H1 (cell line): ENCODE measurements around the gene ZNF398.

Experiments
- GABPA ChIP-seq: IDR thresholded peaks from 2 replicates; pipeline ENCODE4 v1.6.1; 2011; ENCODE audit warnings: mild to moderate bottlenecking, low read length, moderate library complexity, borderline replicate concordance; ENCODE audit not compliant: insufficient read depth
- JUN ChIP-seq: IDR thresholded peaks from 2 replicates; pipeline ENCODE4 v1.6.1; 2011; ENCODE audit warnings: low read depth, mild to moderate bottlenecking, improper control_type of control experiment, low read length
- MAX ChIP-seq: IDR thresholded peaks from 2 replicates; pipeline ENCODE4 v1.6.1; 2012; ENCODE audit warnings: inconsistent platforms

- no peak for TF ChIP-seq JUN
- no peak for TF ChIP-seq GABPA
- no peak for TF ChIP-seq MAX
Measured at GRCh38 chr7:149150981-149151380, 3.7 kb downstream of the ZNF398 start.
